Prostate gland (tissue), 2 donors: ENCODE data around the gene EDEM3.

Source experiments
- POLR2A ChIP-seq: fragments of 450-650 bp; IDR thresholded peaks from one replicate; pipeline ENCODE4 v1.6.1; 2016; ENCODE audit warnings: antibody characterized with exemption, mild to moderate bottlenecking
- POLR2AphosphoS5 ChIP-seq: sonication (generic); formaldehyde crosslinking; IDR thresholded peaks from one replicate; pipeline ENCODE4 v1.6.1; 2017; ENCODE audit warnings: antibody characterized with exemption
- TF ChIP-seq, protein P1 (sequence below), 4 experiments: fragments of 200-600 bp in 2 of 4; fragments of 450-650 bp in 2 of 4; sonication (generic) in 2 of 4; IDR thresholded peaks; 1 replicate in 3 of 4; 2 replicates in 1 of 4; pipeline ENCODE4 v1.5.1; 2016 to 2019; ENCODE audit warnings: antibody characterized with exemption in 4 of 4, mild to moderate bottlenecking in 2 of 4, moderate library complexity in 2 of 4

DNA sequence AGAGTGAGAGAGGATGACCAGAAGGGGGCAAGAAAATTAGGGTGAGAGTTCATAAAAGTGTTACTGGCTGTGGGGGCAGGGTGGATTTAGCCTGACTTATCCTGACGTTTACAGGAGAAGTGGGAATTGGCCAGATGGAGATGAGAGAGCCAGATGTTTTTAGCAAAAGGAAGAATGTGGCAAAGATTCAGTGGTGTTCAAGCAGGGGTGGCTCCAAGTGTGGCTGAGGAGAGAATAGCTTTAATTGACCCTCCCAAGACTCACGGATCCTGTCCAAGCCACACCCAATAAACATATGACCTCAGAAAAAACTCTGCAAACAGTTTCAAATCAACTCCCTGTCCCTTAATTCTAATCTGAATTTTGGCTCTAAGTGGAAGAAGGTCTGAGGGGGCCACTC lies 35.2 kb upstream of the EDEM3 start:
- TF ChIP-seq, protein P1, sequence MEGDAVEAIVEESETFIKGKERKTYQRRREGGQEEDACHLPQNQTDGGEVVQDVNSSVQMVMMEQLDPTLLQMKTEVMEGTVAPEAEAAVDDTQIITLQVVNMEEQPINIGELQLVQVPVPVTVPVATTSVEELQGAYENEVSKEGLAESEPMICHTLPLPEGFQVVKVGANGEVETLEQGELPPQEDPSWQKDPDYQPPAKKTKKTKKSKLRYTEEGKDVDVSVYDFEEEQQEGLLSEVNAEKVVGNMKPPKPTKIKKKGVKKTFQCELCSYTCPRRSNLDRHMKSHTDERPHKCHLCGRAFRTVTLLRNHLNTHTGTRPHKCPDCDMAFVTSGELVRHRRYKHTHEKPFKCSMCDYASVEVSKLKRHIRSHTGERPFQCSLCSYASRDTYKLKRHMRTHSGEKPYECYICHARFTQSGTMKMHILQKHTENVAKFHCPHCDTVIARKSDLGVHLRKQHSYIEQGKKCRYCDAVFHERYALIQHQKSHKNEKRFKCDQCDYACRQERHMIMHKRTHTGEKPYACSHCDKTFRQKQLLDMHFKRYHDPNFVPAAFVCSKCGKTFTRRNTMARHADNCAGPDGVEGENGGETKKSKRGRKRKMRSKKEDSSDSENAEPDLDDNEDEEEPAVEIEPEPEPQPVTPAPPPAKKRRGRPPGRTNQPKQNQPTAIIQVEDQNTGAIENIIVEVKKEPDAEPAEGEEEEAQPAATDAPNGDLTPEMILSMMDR (IDR thresholded peaks at IDR 0.05) = no peak
- TF ChIP-seq POLR2AphosphoS5 (no peak), POLR2A (no peak)
